Right cardiac atrium (tissue), 5 donors: ENCODE results near the gene ZNF74. TPM values are rescaled to one million over a fixed set of nuclear protein-coding genes. Genes with fewer than 3 reads are reported as not detected.

Source experiments
- ATAC-seq, 2 donors: fragments of 200-7000 bp; cut with Tn5 transposase; one replicate each; pipeline versions ENCODE4 v1.8.0 to v1.9.1; 2020; ENCODE audit warnings: moderate library complexity in 2 of 2, mild to moderate bottlenecking in 1 of 2
- DNase-seq, 3 donors: peaks; one replicate each; pipeline ENCODE4 v3.0.0-alpha.2; 2020
- H3K27ac ChIP-seq: one replicate; pipeline ENCODE4 v1.5.1; 2013; ENCODE audit warnings: mild to moderate bottlenecking, low read length, control low read depth, moderate library complexity
- H3K27me3 ChIP-seq: one replicate; pipeline ENCODE4 v1.6.1; 2013; ENCODE audit not compliant: control insufficient read depth, insufficient read depth
- H3K4me1 ChIP-seq: one replicate; pipeline ENCODE4 v1.6.1; 2013; ENCODE audit warnings: low read length; ENCODE audit not compliant: control insufficient read depth, insufficient read depth
- H3K4me3 ChIP-seq: one replicate; pipeline ENCODE4 v1.5.1; 2013; ENCODE audit warnings: low read length, control low read depth
- H3K9me3 ChIP-seq: one replicate; pipeline ENCODE4 v1.6.1; 2013; ENCODE audit warnings: low read length; ENCODE audit not compliant: control insufficient read depth
- WGBS: extraction: QIAGEN DNeasy Blood & Tissue Kit; methylation state at CpG from one replicate; pipeline ENCODE4 v1.1.7; 2013; 5-methylcytosine and 5-hydroxymethylcytosine counted together
- intact Hi-C, 4 donors: fragments of 100-400 bp; cut with DNase I; formaldehyde crosslinking; loops; one replicate each; pipeline versions ENCODE4 v1.11.0 to v1.14.0; 2022 to 2023
- polyA plus RNA-seq: library from polyadenylated mRNA; stranded (reverse); fragments of 200-250 nt; gene quantifications from one replicate; pipeline ENCODE4 v1.2.3, GENCODE V29; 2013
- total RNA-seq, 4 donors: library from RNA; stranded (reverse); fragmentation: NEBNext Ultra II Directional; extraction: Animal tissue kit (Norgen Biotek cat#: 25700); gene quantifications; one replicate each; pipeline ENCODE4 v1.2.1, GENCODE V29; 2021
- donor health status: healthy with polysubstance abuse.
- donor health status: DM: no; HTN: yes; CAD: no.
- donor health status: DM: no; HTN: no; CAD: no.
- donor health status: DM: no; HTN: yes; CAD: no; lungs with severe emphysema.
- donor health status: DM: yes; HTN: yes; CAD: no.

ZNF74 gene
- total and polyA plus RNA-seq, 5 donors, result 3.5 to 6.5 (median 5.7) TPM

DNA sequence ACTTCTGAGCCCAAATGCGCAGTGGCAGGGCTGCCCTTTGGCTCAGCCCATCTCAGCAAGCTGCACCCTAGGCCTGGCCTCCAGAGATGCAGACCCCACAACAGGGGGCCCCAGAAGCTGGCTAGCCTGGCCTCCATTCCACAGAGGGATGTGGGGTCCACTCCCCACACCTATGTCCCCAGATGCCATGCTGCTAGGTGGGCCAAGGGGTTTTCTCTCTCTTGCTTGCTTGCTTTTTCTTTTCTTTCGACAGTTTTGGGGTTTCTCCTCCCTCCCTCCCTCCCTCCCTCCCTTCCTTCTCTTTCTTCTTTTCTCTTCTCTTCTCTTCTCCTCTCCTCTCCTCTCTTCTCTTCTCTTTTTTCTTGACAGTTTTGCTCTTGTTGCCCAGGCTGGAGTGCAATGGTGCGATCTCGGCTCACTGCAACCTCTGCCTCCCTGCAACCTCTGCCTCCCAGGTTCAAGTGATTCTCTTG, 34.0 kb downstream of the ZNF74 start:
- Histone ChIP-seq H3K27ac (no peak overlapping the region), H3K9me3 (no peaks in the 10 kb centered on the region), H3K27me3 (no peaks in the 10 kb centered on the region), H3K4me3 (no peak overlapping the region), H3K4me1 (peaks cover 7% of the 10 kb centered on the region)
- no peak for ATAC-seq
- DNase-seq, result peak in 1 of 3 donors; percentile 23
- intact Hi-C loops, result no loop called here
- 98% methylated on average over 4 of the region's 4 CpGs for WGBS

DNA sequence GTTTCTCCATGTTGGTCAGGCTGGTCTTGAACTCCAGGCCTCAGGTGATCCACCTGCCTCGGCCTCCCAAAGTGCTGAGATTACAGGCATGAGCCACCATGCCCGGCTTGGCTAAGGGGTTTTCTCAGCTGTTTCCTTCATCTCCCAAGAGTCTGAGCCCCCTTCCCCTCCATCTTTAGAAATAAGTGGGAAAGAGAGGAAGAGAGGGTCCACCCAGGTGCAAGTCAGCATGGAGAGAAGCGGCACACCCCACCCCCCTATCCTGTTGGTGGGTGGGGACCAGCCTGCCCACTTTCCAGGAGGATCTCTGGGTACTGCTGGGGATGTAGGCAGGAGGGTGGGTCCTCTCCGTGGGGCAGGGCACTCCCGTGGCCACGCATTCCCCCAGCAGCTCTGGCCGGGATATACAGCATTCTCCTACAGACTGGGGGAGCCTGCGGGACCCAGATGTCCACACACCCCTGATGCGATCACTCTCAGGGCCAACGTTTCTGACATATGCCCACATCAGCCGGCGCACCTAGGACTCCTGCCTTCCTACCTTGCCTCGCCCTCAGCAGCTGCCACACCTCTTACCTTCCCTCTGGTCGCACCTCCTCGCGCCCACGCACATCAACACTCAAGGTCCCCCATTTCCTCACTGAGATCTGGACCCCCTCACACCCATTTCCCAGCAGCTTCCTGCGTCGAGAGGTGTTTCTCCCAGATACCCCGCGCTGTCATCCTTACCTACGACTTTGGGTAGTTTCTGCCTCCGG, 34.7 kb downstream of the ZNF74 start:
- DNase-seq (no peak), ATAC-seq (no peak)
- Histone ChIP-seq H3K4me3 (no peak overlapping the region), H3K27ac (no peak overlapping the region), H3K4me1 (peaks cover 1% of the 10 kb centered on the region), H3K27me3 (no peaks in the 10 kb centered on the region), H3K9me3 (no peaks in the 10 kb centered on the region)
- intact Hi-C loops, result no loop called here
- WGBS, result 86% methylated on average over 23 of the region's 23 CpGs

DNA sequence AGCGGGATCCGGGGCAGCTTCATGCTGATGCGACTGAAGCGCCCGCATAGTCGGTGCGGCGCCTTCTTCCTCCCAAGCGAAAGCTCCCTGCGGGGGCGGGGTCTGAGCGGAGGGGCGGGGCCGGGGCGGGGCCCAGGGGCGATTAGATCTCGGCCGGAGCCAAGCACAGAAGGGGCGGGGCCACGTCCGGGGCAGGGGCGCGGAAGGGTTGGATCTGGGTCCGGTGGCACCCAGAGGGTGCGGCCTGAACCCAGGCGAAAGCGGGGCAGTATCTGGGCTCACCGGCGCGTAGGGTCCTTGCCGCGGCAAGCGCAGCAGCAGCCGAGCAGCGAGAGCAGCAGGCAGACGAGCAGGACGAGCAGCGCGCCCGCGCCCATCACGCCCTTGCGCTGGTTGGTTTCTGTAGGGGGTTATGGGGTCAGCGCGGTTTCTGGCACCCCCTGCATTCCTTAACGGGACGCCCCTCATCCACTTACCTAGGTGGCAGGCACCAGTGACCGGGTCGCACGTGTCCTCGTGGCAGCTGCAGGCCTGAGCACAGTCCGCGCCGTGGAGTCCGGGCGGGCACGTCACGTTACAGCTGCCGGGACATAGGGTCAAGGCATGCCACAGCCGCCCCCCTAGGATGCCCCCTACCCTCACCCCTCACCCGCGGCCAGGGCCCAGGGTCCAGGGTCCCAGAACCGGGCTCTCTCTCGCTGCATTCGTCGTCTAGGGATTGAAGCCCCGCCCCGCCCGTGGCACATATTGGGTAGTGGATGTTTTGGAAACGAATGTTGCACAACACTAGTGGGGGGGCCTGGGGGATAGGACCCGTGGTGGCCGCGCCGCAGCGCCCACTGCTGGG, 35.5 kb downstream of the ZNF74 start:
- H3K4me1 ChIP-seq, result no peaks in the 10 kb centered on the region
- H3K9me3 ChIP-seq, result no peaks in the 10 kb centered on the region
- no peak overlapping the region for H3K4me3 ChIP-seq
- ATAC-seq, result peak in 1 of 2 donors; percentile 40
- intact Hi-C loops, result loop anchor here in 1 of 4 donors (10.0 kb wide), 1 partner anchor 65 kb away; the partner anchor contains the start of gene KLHL22
- peak in 2 of 3 donors; percentile 85 to 86 for DNase-seq
- 61% methylated on average over 75 of the region's 75 CpGs for WGBS
- no peaks in the 10 kb centered on the region for H3K27me3 ChIP-seq
- H3K27ac ChIP-seq, result no peak overlapping the region

DNA sequence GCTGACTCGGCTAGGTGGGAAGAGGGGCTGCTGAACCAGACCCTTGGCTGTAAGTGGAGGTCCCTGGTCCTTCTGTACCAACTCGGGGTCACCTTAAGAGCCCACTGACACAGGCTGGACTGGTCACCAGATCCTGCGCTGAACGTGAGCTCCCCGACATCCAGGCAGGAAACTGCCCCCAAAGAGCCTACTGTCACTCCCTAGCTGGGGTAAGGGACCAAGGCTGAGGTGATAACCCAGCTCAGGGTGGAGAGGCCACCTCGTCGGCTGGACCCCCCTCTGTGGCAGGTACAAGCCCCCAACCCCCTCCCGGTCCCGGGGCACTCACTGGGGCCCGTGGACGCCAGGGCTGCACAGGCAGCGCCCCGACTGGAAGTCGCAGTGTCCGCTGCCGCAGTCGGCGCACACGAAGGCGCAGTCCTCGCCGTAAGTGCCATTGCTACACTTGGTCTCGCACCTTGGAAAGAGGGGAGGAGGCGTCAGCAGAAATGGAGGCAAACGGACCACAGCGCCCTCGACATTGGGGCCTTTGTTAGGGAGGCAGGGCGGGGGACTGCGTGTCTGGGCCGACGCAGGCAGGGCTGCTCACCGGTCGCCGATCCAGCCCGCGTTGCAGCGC, 36.3 kb downstream of the ZNF74 start:
- 71% methylated on average over 37 of the region's 37 CpGs for WGBS
- H3K4me3 ChIP-seq, result no peak overlapping the region
- ATAC-seq (no peak), DNase-seq (no peak)
- H3K9me3 ChIP-seq, result no peaks in the 10 kb centered on the region
- intact Hi-C loops, result loop anchor here in 1 of 4 donors (10.0 kb wide), 1 partner anchor 65 kb away; the partner anchor contains the start of gene KLHL22
- H3K27ac ChIP-seq, result no peak overlapping the region
- H3K4me1 ChIP-seq, result no peaks in the 10 kb centered on the region
- no peaks in the 10 kb centered on the region for H3K27me3 ChIP-seq

DNA sequence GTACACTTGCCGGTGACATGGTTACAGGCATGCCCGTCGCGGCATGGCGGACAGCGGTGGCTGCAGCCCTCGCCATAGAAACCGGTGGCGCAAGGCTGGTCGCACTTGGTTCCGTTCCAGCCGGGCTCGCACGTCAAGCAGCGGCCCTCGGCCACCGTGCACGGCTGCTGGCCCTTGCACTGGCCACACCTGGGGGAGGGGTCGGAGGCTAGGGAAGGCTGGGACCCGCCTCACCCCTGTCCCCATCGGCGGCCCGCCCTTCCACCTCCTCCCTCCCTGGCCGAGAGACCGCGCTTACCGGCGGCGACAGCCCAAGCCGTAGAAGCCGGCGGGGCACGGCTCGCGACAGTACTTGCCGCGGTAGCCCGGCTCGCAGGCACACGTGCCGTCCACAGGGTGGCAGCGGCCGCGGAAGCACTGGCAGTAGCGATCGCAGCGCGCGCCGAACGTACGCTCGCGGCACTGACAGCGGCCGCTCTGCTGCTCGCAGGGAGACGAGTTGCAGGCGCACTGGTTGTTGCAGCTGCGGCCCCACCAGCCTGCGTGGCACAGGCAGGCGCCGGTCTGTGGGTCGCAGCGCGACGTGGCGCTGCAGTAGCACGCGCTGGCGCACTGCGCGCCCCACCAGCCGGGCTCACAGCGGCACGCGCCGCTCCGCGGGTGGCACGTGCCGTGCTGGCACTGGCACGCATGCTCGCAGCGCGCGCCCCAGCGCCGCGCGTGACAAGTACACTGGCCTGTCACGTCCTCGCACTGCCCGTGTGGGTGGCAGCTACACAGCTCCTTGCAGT, 37.0 kb downstream of the ZNF74 start:
- 53% methylated on average over 94 of the region's 94 CpGs for WGBS
- Histone ChIP-seq H3K27me3 (no peaks in the 10 kb centered on the region), H3K4me1 (no peaks in the 10 kb centered on the region), H3K9me3 (no peaks in the 10 kb centered on the region), H3K27ac (no peak overlapping the region), H3K4me3 (no peak overlapping the region)
- intact Hi-C loops, result loop anchor here in 1 of 4 donors (10.0 kb wide), 1 partner anchor 64 kb away; the partner anchor contains the start of gene KLHL22
- ATAC-seq, result peak; percentile 17 to 29
- DNase-seq, result peak in 1 of 3 donors; percentile 74

DNA sequence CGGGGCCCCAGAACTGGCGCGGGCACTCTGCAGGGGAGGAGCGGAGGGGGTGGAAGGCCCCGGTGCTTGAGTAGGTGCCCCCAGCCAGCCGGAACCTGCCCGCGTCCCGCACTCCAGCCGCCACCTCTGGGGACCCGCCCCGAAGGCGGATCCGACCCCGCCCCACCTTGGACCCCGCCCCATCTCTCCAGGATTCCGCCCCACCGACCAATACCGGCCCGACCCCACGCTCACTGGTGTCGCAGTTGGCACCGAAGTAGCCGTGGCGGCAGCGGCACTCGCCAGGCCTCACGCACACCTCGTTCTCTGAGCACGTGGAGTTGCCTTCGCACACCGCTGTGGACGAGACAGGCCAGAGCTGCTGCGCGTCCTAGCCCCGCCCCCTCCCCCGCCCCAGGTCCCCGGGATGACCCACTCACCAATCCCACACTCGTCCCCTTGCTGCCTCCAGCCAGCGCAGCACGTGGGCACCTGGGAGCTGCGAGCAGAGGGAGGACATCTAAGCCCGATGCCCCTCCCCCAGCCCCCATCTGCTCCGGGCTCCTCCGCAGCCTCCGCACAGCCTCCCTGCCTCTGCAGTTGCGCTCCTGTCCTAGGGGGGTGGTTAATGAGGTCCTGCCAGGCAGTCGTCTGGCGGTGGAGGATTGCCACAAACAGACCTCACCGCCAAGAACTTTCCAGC, 37.7 kb downstream of the ZNF74 start:
- intact Hi-C loops, result loop anchor here in 1 of 4 donors (10.0 kb wide), 1 partner anchor 63 kb away; the partner anchor contains the start of gene KLHL22
- ATAC-seq (no peak), DNase-seq (no peak)
- Histone ChIP-seq H3K27ac (no peak overlapping the region), H3K4me1 (no peaks in the 10 kb centered on the region), H3K4me3 (no peak overlapping the region), H3K27me3 (no peaks in the 10 kb centered on the region), H3K9me3 (no peaks in the 10 kb centered on the region)
- WGBS, result 58% methylated on average over 50 of the region's 50 CpGs

DNA sequence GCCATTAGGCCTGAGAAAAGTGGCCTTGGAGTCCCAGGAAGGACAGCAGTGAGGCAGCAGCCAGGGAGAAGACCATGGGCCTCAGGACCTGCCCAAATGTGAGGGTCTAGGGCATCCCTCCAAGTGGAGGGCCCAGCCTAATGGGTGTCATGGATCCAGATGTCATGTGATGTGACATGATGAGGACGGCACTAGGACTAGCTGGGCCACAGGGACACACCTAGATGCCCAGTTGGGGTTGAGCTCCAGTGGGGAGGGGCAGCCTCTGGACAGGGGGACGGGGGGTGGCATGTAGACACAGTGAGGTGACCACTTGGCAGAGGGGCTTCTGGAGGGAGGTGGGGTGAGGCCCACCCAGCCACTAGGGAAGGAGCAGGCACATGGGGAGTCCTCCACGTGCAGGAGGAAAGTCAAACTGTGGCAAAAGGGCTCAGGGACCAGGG, 38.3 kb downstream of the ZNF74 start:
- intact Hi-C loops, result loop anchor here in 1 of 4 donors (10.0 kb wide), 1 partner anchor 63 kb away; the partner anchor contains the start of gene KLHL22
- DNase-seq, result no peak
- WGBS, result 82% methylated on average over 3 of the region's 3 CpGs
- no peak for ATAC-seq
- Histone ChIP-seq H3K4me3 (no peak overlapping the region), H3K27me3 (no peaks in the 10 kb centered on the region), H3K4me1 (no peaks in the 10 kb centered on the region), H3K9me3 (no peaks in the 10 kb centered on the region), H3K27ac (no peak overlapping the region)

DNA sequence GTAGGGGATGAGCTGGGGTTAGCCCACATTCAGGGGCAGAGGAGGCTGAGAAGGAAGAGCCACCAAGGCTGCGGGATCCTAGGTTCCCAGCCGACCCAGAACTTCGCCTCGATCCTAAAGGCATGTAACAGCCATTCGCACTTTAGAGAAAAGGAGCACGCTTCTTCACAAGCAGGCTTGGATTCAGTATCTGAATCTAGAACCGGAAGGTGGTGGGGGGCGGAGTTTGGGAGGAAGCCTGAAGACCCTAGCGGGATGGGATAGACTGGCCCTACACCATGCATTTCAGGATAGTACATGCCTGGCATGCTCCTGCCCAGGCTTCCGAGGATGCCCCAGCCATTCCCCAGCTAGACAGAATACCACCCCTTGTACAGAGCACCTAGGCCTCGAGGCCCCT, 39.2 kb downstream of the ZNF74 start:
- DNase-seq, result no peak
- H3K4me1 ChIP-seq, result no peaks in the 10 kb centered on the region
- no peaks in the 10 kb centered on the region for H3K27me3 ChIP-seq
- no peak for ATAC-seq
- no peak overlapping the region for H3K27ac ChIP-seq
- WGBS, result 91% methylated on average over 11 of the region's 11 CpGs
- no peaks in the 10 kb centered on the region for H3K9me3 ChIP-seq
- no peak overlapping the region for H3K4me3 ChIP-seq
- intact Hi-C loops, result loop anchor here in 1 of 4 donors (10.0 kb wide), 1 partner anchor 62 kb away; the partner anchor contains the start of gene KLHL22

DNA sequence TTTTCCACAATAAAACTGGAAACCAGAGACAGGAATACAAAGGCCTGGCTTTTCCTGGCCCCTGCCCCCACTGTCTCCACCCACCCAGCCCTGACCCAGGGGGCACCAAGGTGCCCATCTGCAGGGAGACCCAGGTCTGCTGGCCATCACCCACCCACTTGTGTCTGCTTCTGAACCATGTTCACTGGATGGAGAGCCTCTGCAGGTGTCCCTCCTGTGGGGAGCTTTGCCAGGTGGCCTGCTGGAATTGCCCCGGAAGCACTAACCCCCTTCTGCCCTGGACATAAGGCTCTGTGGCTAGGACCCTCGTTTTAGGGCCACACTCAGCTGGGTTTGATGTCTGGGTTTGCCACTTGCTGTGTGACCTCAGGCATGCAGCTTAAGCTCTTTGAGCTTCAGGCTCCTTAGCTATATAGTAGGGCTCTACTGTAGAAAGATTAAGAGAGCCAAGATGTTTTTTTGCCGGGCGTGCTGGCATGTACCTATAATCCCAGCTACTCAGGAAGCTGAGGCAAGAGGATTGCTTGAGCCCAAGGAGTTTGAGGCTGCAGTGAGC, 39.8 kb downstream of the ZNF74 start:
- H3K4me3 ChIP-seq, result no peak overlapping the region
- 68% methylated on average over 4 of the region's 4 CpGs for WGBS
- intact Hi-C loops, result loop anchor here in 1 of 4 donors (10.0 kb wide), 1 partner anchor 61 kb away; the partner anchor contains the start of gene KLHL22
- H3K4me1 ChIP-seq, result no peaks in the 10 kb centered on the region
- DNase-seq, result no peak
- H3K27ac ChIP-seq, result no peak overlapping the region
- H3K9me3 ChIP-seq, result no peaks in the 10 kb centered on the region
- no peak for ATAC-seq
- H3K27me3 ChIP-seq, result no peaks in the 10 kb centered on the region
